GM12874 (cell line): ENCODE results near the gene CACNA1G.

Experiments
- CTCF ChIP-seq: IDR thresholded peaks from 2 replicates; pipeline ENCODE4 v1.5.1; 2011; ENCODE audit warnings: low read depth, mild to moderate bottlenecking, control low read depth, low read length, moderate library complexity; ENCODE audit not compliant: insufficient read depth

CACNA1G gene

GRCh38 chr17:50560185-50560824, at the start of gene CACNA1G:
Gene CACNA1G, plus strand, starts transcription at chr17:50560715. Its CDS starts 745 bp downstream, at chr17:50561460.
- TF ChIP-seq CTCF = no peak

GRCh38 chr17:50511058-50511457, 49.5 kb upstream of the CACNA1G start:
- TF ChIP-seq CTCF = no peak

- TF ChIP-seq CTCF = no peak
These were observed 47.0 kb upstream of the CACNA1G start for GRCh38 chr17:50513495-50513894.

GRCh38 chr17:50514388-50514787, 46.1 kb upstream of the CACNA1G start:
- TF ChIP-seq CTCF = no peak

GRCh38 chr17:50514936-50515702, 45.4 kb upstream of the CACNA1G start:
- no peak for TF ChIP-seq CTCF

- TF ChIP-seq CTCF = no peak
These were observed 43.5 kb upstream of the CACNA1G start for GRCh38 chr17:50517011-50517410.

- no peak for TF ChIP-seq CTCF
These were observed 42.8 kb upstream of the CACNA1G start for GRCh38 chr17:50517504-50518383.
